ENCODE results near the gene BRCC3.
A peak's percentile ranks its signal among the peaks of the same experiment; 100 is the strongest.

Gene BRCC3

GRCh38 chrX:155027509-155028066 is 43.7 kb upstream of the BRCC3 start:
- TF ChIP-seq, protein P1, sequence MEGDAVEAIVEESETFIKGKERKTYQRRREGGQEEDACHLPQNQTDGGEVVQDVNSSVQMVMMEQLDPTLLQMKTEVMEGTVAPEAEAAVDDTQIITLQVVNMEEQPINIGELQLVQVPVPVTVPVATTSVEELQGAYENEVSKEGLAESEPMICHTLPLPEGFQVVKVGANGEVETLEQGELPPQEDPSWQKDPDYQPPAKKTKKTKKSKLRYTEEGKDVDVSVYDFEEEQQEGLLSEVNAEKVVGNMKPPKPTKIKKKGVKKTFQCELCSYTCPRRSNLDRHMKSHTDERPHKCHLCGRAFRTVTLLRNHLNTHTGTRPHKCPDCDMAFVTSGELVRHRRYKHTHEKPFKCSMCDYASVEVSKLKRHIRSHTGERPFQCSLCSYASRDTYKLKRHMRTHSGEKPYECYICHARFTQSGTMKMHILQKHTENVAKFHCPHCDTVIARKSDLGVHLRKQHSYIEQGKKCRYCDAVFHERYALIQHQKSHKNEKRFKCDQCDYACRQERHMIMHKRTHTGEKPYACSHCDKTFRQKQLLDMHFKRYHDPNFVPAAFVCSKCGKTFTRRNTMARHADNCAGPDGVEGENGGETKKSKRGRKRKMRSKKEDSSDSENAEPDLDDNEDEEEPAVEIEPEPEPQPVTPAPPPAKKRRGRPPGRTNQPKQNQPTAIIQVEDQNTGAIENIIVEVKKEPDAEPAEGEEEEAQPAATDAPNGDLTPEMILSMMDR (IDR thresholded peaks at IDR 0.05), result no peak
- H3K36me3 ChIP-seq, result no peaks in the 10 kb centered on the region
- H3K4me3 ChIP-seq, result peak overlapping the region; percentile 69 to 77
- no peaks in the 10 kb centered on the region for H3K9me3 ChIP-seq
- peak overlapping the region; percentile 95 for H3K27ac ChIP-seq
- H3K27me3 ChIP-seq, result no peaks in the 10 kb centered on the region
- peaks cover 0 to 14% (median 0%) of the 10 kb centered on the region in 4 donors for H3K4me1 ChIP-seq
- intact Hi-C loops (cut with DNase I; ENCODE audit: low total_unique reads), result no loop called here
- DNase-seq, result peak in 1 of 2 donors; percentile 21

GRCh38 chrX:155028129-155028528 is 43.2 kb upstream of the BRCC3 start:
- intact Hi-C loops (cut with DNase I; ENCODE audit: low total_unique reads), result no loop called here
- TF ChIP-seq, protein P1 (IDR thresholded peaks at IDR 0.05), result no peak
- Histone ChIP-seq H3K9me3 (no peaks in the 10 kb centered on the region), H3K27ac (peak overlapping the region; percentile 95), H3K36me3 (no peaks in the 10 kb centered on the region), H3K4me1 (peaks cover 0 to 14% (median 0%) of the 10 kb centered on the region in 4 donors), H3K4me3 (peak overlapping the region; percentile 69 to 77), H3K27me3 (no peaks in the 10 kb centered on the region)
- DNase-seq, result no peak

DNA sequence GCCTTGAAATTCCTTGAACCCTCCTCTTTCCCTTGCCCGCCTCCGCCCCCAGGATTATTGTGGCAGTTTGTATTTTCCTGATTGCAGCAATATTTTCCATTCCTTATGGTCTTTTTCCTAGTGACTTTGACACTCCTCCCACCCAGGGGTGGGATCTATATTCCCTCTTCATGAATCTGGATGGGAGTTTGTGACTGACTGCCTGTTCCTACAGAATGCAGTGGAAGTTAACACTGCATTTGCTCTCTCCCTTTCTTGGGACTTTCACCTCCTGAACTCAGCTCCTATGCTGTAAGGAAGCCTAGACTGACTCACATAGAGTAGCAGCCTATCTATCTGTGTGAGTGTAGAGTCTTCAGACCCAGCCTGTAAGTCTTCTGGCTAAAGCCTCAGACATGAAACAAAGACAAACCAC is 42.4 kb upstream of the BRCC3 start:
- H3K27me3 ChIP-seq, result no peaks in the 10 kb centered on the region
- peak overlapping the region; percentile 95 for H3K27ac ChIP-seq
- TF ChIP-seq, protein P1 (IDR thresholded peaks at IDR 0.05), result no peak
- H3K4me1 ChIP-seq, result peaks cover 0 to 14% (median 0%) of the 10 kb centered on the region in 4 donors
- no peaks in the 10 kb centered on the region for H3K9me3 ChIP-seq
- H3K4me3 ChIP-seq, result no peak overlapping the region
- H3K36me3 ChIP-seq, result no peaks in the 10 kb centered on the region
- intact Hi-C loops (cut with DNase I; ENCODE audit: low total_unique reads), result no loop called here
- DNase-seq, result no peak

DNA sequence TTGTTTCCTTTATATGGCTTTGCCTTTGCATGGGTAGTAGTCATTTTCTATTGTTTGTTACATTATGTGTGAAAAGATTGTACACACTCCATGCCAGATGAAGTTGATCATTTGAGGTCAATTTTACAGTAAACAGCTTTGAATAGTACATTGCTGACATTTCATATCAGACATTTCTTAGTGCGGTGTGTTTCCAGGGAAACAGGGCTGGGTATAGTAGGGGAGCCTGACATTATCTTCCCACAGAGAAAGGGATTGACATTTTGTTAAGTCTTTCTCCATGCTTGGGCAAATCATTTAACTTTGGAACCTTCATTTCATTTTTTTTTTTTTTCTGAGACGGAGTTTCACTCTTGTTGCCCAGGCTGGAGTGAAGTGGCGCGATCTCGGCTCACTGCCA is 39.7 kb upstream of the BRCC3 start:
- TF ChIP-seq, protein P1 (IDR thresholded peaks at IDR 0.05), result no peak
- H3K4me3 ChIP-seq, result no peak overlapping the region
- no peaks in the 10 kb centered on the region for H3K9me3 ChIP-seq
- intact Hi-C loops (cut with DNase I; ENCODE audit: low total_unique reads), result no loop called here
- peaks cover 0 to 14% (median 0%) of the 10 kb centered on the region in 4 donors for H3K4me1 ChIP-seq
- peaks cover 0 to 7% (median 7%) of the 10 kb centered on the region in 3 donors for H3K36me3 ChIP-seq
- no peaks in the 10 kb centered on the region for H3K27me3 ChIP-seq
- no peak overlapping the region for H3K27ac ChIP-seq
- no peak for DNase-seq

DNA sequence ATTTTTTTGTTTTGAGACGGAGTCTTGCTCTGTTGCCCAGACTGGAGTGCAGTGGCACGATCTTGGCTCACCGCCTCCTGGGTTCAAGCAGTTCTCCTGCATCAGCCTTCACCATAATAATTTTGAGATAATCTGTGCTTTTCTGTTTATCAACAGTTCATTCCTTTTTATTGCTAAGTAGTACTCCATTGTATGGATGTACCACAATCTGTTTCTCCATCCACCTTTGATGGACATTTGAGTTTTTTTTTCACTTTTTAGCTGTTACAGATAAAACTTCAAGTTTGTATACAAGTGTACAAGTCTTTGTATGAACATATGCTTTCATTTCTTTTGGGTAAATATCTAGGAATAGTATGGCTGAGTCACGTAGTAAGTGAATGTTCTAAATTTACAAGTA is 35.6 kb upstream of the BRCC3 start:
- H3K36me3 ChIP-seq, result peaks cover 6 to 7% (median 7%) of the 10 kb centered on the region in 3 donors
- H3K9me3 ChIP-seq, result no peaks in the 10 kb centered on the region
- no peaks in the 10 kb centered on the region for H3K4me1 ChIP-seq
- TF ChIP-seq, protein P1 (IDR thresholded peaks at IDR 0.05), result no peak
- no peak overlapping the region for H3K27ac ChIP-seq
- no peaks in the 10 kb centered on the region for H3K27me3 ChIP-seq
- no peak for DNase-seq
- no peak overlapping the region for H3K4me3 ChIP-seq
- intact Hi-C loops (cut with DNase I; ENCODE audit: low total_unique reads), result no loop called here
